Activated CD4-positive, alpha-beta T cell treated with anti-CD3 and anti-CD28 coated beads for 1 hour (primary cell): ENCODE results near the gene ACP2.
"Not testable (repeated sequence)": the region's sequence is repeated elsewhere in the genome, so short reads cannot be mapped to it uniquely, and the experiment has no call there.

Source experiments
- DNase-seq: peaks from one replicate; pipeline ENCODE4 v3.0.0-alpha.2; 2020

ACP2 gene

GRCh38 chr11:47241841-47242301 is 6.7 kb downstream of the ACP2 start:
- no peak for DNase-seq

GRCh38 chr11:47239852-47240251 is 8.8 kb downstream of the ACP2 start:
- DNase-seq, result no peak

DNA sequence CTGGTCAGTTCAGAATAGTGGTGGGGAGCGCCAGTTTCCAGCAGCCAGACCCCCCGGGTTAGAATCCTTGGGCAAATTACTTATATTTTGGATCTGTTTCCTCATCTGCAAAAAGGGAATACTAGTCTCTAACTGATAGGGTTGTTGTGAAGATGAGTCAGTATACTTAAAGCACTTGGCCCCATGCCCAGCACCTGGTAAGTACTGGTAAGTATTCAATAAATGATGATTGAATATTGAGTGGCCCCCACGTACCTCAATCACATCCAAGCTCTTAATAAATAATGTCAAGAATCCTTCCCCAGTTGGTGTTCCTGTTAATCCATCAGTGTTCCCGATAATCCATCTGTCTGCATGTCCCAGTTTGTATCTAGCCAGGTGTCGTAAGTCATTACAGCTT is 12.1 kb downstream of the ACP2 start:
- no peak for DNase-seq

DNA sequence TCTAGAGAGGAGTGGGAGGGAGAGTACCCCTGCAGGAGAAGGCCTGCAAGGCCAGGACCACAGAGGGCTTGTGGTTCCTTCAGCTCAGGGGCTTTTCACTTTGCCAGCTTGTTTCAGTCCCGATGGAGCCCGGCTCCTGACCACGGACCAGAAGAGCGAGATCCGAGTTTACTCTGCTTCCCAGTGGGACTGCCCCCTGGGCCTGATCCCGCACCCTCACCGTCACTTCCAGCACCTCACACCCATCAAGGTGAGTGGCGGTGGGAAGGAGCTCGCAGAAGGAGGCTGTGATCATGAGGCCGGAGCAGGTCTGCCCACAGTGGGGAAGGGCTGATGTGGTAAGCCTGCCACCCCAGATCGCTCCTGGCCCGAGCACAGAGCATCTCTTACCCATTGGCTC is 13.5 kb downstream of the ACP2 start:
- no peak for DNase-seq

GRCh38 chr11:47234669-47235100 is 13.9 kb downstream of the ACP2 start:
- peak; percentile 29 for DNase-seq

- DNase-seq, result no peak
These were observed 14.5 kb downstream of the ACP2 start for GRCh38 chr11:47233989-47234668.

GRCh38 chr11:47233051-47233450 is 15.6 kb downstream of the ACP2 start:
- DNase-seq, result no peak

- DNase-seq, result no peak
These were observed 19.5 kb downstream of the ACP2 start for GRCh38 chr11:47229161-47229560.

- no peak for DNase-seq
These were observed 22.8 kb downstream of the ACP2 start for GRCh38 chr11:47225552-47226400.

- no peak for DNase-seq
These were observed 25.9 kb downstream of the ACP2 start for GRCh38 chr11:47222696-47223095.

GRCh38 chr11:47220401-47220821 is 28.2 kb downstream of the ACP2 start:
- DNase-seq, result no peak

DNA sequence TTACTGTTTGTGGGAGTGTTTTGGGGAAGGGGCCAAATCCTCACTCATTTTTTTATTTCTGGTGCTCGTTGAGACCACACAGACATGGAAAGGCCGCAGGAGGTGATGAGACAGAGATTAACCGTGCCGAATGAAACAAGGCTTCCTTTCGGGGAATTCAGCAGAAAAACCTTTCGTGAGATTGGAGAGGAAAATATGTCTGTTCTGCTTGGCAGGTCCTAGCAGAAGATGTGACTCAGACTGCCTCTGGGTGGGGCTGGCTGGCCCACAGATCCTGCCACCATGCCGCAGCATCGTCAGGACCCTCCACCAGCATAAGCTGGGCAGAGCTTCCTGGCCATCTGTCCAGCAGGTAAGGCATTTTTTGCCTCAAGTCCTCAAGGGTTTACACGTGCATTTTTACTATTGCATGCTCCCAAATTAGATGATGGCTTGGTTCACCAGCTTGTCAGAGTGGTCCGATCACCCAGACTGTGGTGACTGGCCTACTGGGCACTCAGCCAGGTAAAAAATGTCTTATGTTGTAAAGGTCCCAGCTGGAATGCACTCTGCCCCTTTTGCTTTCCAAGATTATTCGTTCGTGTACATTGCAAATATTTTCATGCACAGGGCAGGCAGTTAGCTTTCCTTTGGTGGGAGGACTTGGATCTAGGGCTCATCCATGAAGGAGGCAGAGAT is 32.4 kb downstream of the ACP2 start:
- peak; percentile 50 for DNase-seq

DNA sequence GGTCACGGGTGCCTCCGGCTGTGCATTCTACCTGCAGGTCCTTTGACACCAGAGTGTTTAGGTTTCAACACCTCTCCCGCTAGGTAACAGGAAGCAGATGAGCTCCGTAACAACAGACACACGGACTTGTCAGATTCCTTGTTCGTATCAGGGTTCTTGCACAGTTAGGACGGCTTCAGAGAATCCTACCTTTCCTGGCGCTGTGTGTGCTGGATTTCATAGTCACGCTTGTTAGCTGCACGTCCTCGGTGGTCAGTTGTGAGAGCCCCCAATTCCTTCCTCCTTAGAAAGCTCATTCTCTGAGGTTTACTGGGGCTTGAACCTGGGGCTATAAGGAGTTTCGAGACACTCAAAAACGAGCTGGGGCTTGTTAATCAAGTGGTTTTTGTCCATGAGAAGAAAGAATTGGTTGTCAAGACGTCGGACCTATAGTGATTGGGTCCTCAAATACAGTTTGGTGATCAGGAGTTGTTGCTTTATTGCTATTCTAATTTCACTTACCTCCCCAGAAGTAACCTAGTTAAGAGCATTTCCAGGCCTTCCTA is 33.2 kb downstream of the ACP2 start:
- no peak for DNase-seq

DNA sequence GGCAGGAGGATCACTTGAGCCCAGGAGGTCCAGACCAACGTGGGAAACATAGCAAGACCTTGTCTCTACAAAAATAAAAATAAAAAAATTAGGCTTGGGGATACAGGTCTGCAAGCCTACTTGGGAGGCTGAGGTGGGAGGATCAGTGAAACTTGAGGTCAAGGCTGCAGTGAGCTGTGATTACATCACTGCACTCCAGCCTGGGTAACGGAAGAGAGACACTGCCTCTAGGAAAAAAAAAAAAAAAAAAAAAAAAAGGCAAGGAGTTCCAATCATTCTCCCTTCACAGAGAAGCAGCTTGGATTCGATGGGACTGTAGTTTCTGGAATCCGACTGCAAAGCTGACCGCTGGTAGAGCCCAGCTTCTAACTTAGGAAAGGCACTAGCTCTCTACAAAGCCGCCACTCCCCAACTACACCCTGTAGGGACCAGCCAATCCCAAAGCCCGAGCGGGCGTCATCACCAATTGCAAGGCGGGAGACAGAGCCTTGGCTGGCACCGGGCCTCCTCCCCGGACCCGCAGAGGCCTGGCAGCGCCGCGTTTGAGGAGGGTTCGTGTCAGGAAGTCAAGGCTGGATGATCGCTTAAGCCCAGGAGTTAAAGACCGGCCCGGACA is 34.6 kb downstream of the ACP2 start:
- DNase-seq, result peak; percentile 73

DNA sequence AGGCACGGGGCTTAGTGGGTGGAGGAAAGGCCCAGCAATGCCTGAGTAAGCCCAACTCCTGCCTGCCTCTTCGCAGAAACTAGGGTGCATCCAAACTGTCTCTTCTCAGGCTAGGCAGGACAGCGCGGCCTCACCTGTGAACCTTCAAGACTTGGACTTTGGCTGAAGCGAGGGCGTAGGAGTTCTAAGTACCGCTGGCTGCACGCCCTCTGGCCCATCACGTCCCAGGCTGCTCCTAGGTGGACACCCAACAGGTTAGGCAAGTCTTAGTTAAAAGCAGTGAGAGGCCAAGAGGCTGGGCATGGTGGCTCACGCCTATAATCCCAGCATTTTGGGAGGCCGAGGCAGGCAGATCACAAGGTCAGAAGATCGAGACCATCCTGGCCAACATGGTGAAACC is 35.7 kb downstream of the ACP2 start:
- no peak for DNase-seq

DNA sequence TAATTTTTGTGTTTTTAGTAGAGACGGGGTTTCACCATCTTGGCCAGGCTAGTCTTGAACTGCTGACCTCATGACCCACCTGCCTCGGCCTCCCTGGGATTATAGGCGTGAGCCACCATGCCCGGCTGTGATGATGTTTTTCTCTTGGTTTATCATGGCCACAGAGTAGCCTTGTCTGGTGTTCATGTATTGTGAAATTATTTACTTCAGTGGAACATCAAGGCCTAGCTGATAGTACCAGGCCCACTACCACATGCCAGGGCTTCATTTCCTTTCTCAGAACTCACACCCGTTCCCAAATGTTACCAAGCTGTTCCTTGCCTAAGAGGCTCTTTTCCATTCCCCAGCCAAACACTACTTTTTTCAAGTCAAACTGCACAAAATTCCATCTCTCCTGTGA is 40.0 kb downstream of the ACP2 start:
- DNase-seq, result no peak

GRCh38 chr11:47208008-47208552 is 40.5 kb downstream of the ACP2 start:
- DNase-seq, result not testable (repeated sequence)

- DNase-seq, result no peak
These were observed 41.2 kb downstream of the ACP2 start for GRCh38 chr11:47207459-47207858.

DNA sequence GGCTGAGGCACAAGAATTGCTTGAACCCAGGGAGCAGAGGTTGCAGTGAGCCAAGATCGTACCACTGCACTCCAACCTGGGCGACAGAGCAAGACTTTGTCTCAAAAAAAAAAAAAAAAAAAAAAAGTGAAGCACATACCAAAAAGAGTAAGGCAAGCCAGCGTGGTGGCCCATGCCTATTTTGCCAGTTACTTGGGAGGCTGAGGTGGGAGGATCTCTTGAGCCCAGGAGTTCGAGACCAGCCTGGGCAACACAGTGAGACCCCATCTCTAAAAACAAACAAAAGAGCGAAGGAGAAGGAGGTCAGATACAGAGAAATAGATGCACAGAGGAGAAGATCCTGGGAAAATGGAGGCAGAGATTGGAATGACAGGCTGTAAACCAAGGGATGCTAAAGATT is 42.0 kb downstream of the ACP2 start:
- DNase-seq, result not testable (repeated sequence)

DNA sequence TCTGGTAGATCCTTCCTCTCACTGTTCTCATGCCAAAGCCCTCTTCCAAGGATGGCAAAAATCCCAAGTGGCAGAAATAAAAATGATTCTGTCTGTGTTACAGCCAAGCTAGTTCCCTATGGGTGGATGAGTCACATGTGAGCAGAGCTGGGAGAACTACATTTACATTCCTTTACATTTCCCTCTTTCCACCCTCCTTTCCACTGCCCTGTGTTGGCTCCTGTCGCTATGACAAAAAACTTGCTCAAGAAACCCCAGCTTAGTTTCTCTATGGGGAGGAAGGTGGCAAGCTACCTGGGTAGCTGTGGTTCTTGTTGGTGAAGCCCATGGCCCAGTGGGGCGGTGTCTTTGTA is 44.0 kb downstream of the ACP2 start:
- DNase-seq, result no peak

- DNase-seq, result no peak
These were observed 46.0 kb downstream of the ACP2 start for GRCh38 chr11:47202576-47202975.

- no peak for DNase-seq
These were observed 47.6 kb downstream of the ACP2 start for GRCh38 chr11:47201015-47201414.

- DNase-seq, result not testable (repeated sequence)
These were observed 50.5 kb downstream of the ACP2 start for GRCh38 chr11:47198161-47198560.
